Liver (tissue), 9 donors: Measurements from ENCODE around the gene CCL4L2. TPM values are rescaled to one million over a fixed set of nuclear protein-coding genes. Genes with fewer than 3 reads are reported as not detected.
A peak's percentile ranks its signal among the peaks of the same experiment; 100 is the strongest.
"Not testable (repeated sequence)": the region's sequence is repeated elsewhere in the genome, so short reads cannot be mapped to it uniquely, and the experiment has no call there.

Experiments
- DNase-seq: peaks from one replicate; pipeline ENCODE4 v3.0.0-alpha.2; 2017; ENCODE audit warnings: low spot score
- H3K27ac ChIP-seq, 2 donors: one replicate each; pipeline ENCODE4 v1.7.0; 2013; ENCODE audit warnings: inconsistent platforms in 2 of 2, low read length in 2 of 2, control low read depth in 1 of 2, low read depth in 1 of 2, mild to moderate bottlenecking in 1 of 2
- H3K27me3 ChIP-seq, 4 donors: one replicate each; pipeline versions ENCODE4 v1.6.1 to v1.7.0; 2013; ENCODE audit warnings: low read length in 3 of 4, inconsistent platforms in 1 of 4, mild to moderate bottlenecking in 1 of 4, moderate library complexity in 1 of 4; ENCODE audit not compliant: control insufficient read depth in 4 of 4, insufficient read depth in 4 of 4
- H3K36me3 ChIP-seq, 4 donors: one replicate each; pipeline versions ENCODE4 v1.6.1 to v1.7.0; 2013; ENCODE audit warnings: low read length in 3 of 4, mild to moderate bottlenecking in 3 of 4, low read depth in 1 of 4, moderate library complexity in 1 of 4; ENCODE audit not compliant: control insufficient read depth in 4 of 4, insufficient read depth in 3 of 4
- H3K4me1 ChIP-seq, 4 donors: one replicate each; pipeline versions ENCODE4 v1.6.1 to v1.7.0; 2013; ENCODE audit warnings: low read length in 3 of 4, mild to moderate bottlenecking in 3 of 4, moderate library complexity in 1 of 4; ENCODE audit not compliant: control insufficient read depth in 4 of 4, insufficient read depth in 4 of 4
- H3K4me3 ChIP-seq, 3 donors: one replicate each; pipeline versions ENCODE4 v1.6.1 to v1.7.0; 2013; ENCODE audit warnings: low read length in 3 of 3, control low read depth in 1 of 3, low read depth in 1 of 3, mild to moderate bottlenecking in 1 of 3
- H3K9ac ChIP-seq, 2 donors: one replicate each; pipeline ENCODE4 v1.7.0; 2013; ENCODE audit warnings: low read length in 2 of 2, mild to moderate bottlenecking in 2 of 2, moderate library complexity in 2 of 2, control low read depth in 1 of 2, low read depth in 1 of 2
- H3K9me3 ChIP-seq, 4 donors: one replicate each; pipeline versions ENCODE4 v1.6.1 to v1.7.0; 2013; ENCODE audit warnings: low read length in 3 of 4; ENCODE audit not compliant: control insufficient read depth in 4 of 4
- GABPA ChIP-seq, 2 donors: IDR thresholded peaks in 1 of 2; conservative IDR thresholded peaks in 1 of 2; 2 replicates each; pipeline ENCODE4 v1.6.1; 2016; ENCODE audit warnings: antibody characterized with exemption in 2 of 2, mild to moderate bottlenecking in 1 of 2, moderate library complexity in 1 of 2
- WGBS: extraction: QIAGEN DNeasy Blood & Tissue Kit; methylation state at CpG from one replicate; pipeline ENCODE4 v1.1.7; 2013; 5-methylcytosine and 5-hydroxymethylcytosine counted together
- polyA plus RNA-seq, 2 donors: library from polyadenylated mRNA; stranded (reverse) in 1 of 2; unstranded in 1 of 2; fragments of 200-250 nt in 1 of 2; fragments of >200 nt in 1 of 2; fragmentation: Nextera tagmentation in 1 of 2; extraction: Ambion mirVana in 1 of 2; gene quantifications; one replicate each; pipeline versions ENCODE4 v1.2.1 to v1.2.3, GENCODE V29; 2013 to 2015
- total RNA-seq, 2 donors: library from RNA; depleted of rRNA; stranded (reverse); fragments of >200 nt; gene quantifications; one replicate each; pipeline ENCODE4 v1.2.3, GENCODE V29; 2014
- TF ChIP-seq, protein P1 (sequence below): fragments of 150-350 bp; IDR thresholded peaks from 2 replicates; pipeline ENCODE4 v1.5.1; 2017; ENCODE audit warnings: improper control_type of control experiment, low read depth, low read length; ENCODE audit not compliant: missing input control
- donor health status: healthy.
- donor health status: healthy.
- donor health status: healthy.
- donor health status: healthy.
- donor health status: healthy.

Gene CCL4L2
- total RNA-seq (1 to 10 TPM in 1 of 2 donors, under 1 TPM in 1; 0.50 to 2.8 TPM), polyA plus RNA-seq (1 to 10 TPM in 1 of 2 donors, under 1 TPM in 1; 0.83 to 1.3 TPM)

DNA sequence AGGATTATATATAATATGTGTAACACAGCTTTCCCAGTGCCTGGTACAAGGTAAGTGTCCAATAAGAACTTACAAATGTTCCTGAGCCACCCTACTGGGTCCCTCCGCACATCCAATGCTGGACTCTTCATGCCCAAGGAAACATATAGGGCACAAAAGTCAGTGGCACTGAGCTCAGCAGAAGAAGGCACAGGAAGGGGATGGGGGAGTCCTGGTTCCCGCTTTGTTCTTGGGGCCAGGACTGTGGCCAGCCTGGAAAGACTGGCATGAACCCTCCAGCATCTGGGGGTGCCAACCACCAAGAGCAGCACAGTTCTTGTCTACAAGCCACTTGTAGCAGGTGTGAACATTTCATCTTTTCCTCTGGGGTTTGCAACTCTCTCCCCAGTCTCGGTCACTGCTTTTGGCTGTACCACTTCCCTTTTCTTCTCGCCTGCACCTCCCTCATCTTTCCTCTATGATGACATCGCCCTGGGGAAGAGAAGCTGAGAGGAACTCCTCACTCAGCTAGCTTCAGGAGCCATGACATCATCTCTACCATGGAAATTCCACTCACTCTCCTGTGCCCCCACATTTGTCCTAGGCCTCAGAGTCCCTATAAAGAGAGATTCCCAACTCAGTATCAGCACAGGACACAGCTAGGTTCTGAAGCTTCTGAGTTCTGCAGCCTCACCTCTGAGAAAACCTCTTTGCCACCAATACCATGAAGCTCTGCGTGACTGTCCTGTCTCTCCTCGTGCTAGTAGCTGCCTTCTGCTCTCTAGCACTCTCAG is at the start of gene CCL4L2:
CCL4L2 (plus strand) TSS at position 625 of the 773 bp plus-strand sequence.
- 85% methylated on average over 7 of the region's 7 CpGs for WGBS
- not testable (repeated sequence) for H3K9me3 ChIP-seq, H3K4me3 ChIP-seq

DNA sequence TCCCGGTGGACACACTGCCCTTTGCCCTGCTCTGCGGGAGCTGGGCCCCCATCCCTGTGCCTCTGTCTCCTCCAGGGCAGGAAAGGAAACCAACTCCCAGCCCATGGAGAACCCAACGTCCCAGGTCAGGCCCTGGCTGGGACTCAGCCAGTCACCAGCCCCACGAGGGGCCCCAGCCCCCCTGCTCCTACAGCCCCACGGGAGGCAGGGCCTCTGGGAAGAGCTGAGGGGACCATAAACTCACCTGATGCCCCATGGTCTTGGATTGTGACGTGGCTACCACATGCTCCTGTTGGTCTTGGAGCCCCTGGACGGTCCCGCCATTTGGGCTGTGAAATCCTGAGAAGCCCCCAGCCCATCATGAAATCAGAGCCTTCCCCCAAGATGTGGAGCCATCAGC is 42.0 kb upstream of the CCL4L2 start:
- DNase-seq, H3K9me3 ChIP-seq, H3K4me1 ChIP-seq, H3K27me3 ChIP-seq, H3K36me3 ChIP-seq, H3K27ac ChIP-seq, H3K4me3 ChIP-seq, H3K9ac ChIP-seq: not testable (repeated sequence)
- WGBS: 80% methylated on average over 6 of the region's 8 CpGs

More for the DNA sequence above, at the start of gene CCL4L2:
- H3K27me3 ChIP-seq, DNase-seq, H3K36me3 ChIP-seq, H3K4me1 ChIP-seq: not testable (repeated sequence)
- Histone ChIP-seq H3K27ac (peak within 1 kb of the TSS in 1 of 2 donors; percentile 42), H3K9ac (peak within 1 kb of the TSS in 1 of 2 donors; percentile 39)

GRCh38 chr17:36176536-36176935 is 34.3 kb upstream of the CCL4L2 start, which contains the start of gene TBC1D3B:
Gene TBC1D3B (minus strand): TSS chr17:36176636. CDS start chr17:36175050, 1,586 bp downstream.
- not testable (repeated sequence) for H3K27ac ChIP-seq, H3K9me3 ChIP-seq, H3K36me3 ChIP-seq, DNase-seq, H3K4me1 ChIP-seq, H3K27me3 ChIP-seq, H3K4me3 ChIP-seq, H3K9ac ChIP-seq
- WGBS: no CpG with 5 or more reads among the region's 11 CpGs

- not testable (repeated sequence) for H3K9me3 ChIP-seq, H3K9ac ChIP-seq, H3K27ac ChIP-seq, H3K36me3 ChIP-seq, H3K27me3 ChIP-seq, H3K4me3 ChIP-seq, DNase-seq
- 92% methylated on average over 6 of the region's 6 CpGs for WGBS
- H3K4me1 ChIP-seq: peaks cover 7 to 16% (median 9%) of the 10 kb centered on the region in 4 donors
Observed at GRCh38 chr17:36181446-36182175, 29.3 kb upstream of the CCL4L2 start.

DNA sequence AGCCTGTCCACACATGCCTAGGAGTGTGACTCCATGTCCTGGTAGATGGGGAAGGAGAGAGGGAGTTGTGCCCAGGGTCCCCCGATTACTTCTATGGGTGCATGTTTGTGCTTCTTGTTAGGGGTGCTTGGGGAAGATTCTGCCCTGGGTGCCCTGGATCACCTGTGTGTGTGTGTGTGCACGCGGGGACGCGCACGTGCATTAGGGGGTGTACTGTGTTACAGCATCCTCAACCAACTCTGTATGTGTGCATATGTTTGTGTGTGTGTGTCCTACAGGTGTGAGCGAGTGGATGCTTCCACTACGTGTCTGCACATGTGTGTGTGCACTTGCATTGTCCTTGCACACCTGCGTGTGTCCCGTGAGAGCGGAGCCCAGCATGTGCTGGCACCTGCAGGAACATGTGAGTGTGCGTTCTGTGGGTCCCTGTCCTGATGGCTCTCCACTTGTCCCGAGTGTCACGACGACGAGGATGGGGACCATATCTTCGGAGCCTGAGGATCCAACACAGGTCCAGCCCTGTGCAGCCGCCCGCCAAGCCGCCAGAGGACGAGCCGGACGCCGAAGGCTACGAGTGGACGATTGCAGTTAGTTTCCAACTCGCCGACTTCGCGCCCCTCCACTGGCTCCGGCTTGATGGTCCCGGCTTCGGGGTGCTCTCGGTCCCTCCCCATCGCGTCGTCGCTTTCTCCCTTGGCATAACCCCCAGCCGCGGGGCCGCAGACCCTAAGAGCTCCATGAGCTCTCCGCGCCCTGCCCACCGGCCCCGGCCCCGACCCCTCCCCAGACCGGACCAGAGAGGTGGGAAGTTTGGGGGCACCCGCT is 28.5 kb upstream of the CCL4L2 start:
- no peak for DNase-seq
- Histone ChIP-seq H3K9ac (peak overlapping the region in 1 of 2 donors; percentile 50), H3K9me3 (no peaks in the 10 kb centered on the region), H3K4me3 (peak overlapping the region; percentile 1 to 90 (median 53)), H3K27ac (peak overlapping the region; percentile 66 to 71), H3K4me1 (peaks cover 7 to 17% (median 11%) of the 10 kb centered on the region in 4 donors), H3K27me3 (no peaks in the 10 kb centered on the region), H3K36me3 (no peaks in the 10 kb centered on the region)
- TF ChIP-seq, protein P1, sequence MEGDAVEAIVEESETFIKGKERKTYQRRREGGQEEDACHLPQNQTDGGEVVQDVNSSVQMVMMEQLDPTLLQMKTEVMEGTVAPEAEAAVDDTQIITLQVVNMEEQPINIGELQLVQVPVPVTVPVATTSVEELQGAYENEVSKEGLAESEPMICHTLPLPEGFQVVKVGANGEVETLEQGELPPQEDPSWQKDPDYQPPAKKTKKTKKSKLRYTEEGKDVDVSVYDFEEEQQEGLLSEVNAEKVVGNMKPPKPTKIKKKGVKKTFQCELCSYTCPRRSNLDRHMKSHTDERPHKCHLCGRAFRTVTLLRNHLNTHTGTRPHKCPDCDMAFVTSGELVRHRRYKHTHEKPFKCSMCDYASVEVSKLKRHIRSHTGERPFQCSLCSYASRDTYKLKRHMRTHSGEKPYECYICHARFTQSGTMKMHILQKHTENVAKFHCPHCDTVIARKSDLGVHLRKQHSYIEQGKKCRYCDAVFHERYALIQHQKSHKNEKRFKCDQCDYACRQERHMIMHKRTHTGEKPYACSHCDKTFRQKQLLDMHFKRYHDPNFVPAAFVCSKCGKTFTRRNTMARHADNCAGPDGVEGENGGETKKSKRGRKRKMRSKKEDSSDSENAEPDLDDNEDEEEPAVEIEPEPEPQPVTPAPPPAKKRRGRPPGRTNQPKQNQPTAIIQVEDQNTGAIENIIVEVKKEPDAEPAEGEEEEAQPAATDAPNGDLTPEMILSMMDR: peak; percentile 1
- no peak for TF ChIP-seq GABPA (IDR thresholded peaks at IDR 0.05 in 1 of 2, conservative IDR thresholded peaks at IDR 0.05 in 1 of 2)
- 23% methylated on average over 48 of the region's 48 CpGs for WGBS
